NCI-H510A treated with DMSO at 0.1 percent for 48 hours (cell line): ENCODE results near the gene CRHR2.
"Not testable (repeated sequence)": the region's sequence is repeated elsewhere in the genome, so short reads cannot be mapped to it uniquely, and the experiment has no call there.

Experiments used
- DNase-seq: peaks from one replicate; lab custom pipeline; 2025; lab: John Stamatoyannopoulos, UW

Gene CRHR2

GRCh38 chr7:30654296-30655090, 27.8 kb downstream of the CRHR2 start:
- DNase-seq = no peak

GRCh38 chr7:30652698-30653641, 29.3 kb downstream of the CRHR2 start:
- DNase-seq = no peak

GRCh38 chr7:30652132-30652531, 30.1 kb downstream of the CRHR2 start:
- DNase-seq = no peak

DNA sequence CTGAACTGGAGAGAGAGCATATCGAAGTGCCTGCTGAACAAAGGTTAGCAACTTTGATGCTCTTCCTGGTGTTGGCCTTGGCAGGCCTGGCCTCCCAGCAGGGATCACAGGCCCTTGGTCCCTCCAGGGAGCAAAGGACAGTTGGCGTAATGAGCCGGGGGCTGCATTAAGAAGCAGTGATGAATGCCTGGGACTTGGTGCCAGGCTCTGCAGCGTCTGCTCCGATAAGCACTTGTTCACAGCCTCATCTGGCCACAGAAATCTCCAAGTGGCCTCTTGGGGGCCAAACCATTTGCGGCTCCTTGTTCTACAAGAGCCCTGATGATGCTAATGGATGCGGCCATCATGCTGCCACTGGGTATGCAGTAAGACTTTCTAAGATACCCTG, 31.8 kb downstream of the CRHR2 start:
- no peak for DNase-seq

DNA sequence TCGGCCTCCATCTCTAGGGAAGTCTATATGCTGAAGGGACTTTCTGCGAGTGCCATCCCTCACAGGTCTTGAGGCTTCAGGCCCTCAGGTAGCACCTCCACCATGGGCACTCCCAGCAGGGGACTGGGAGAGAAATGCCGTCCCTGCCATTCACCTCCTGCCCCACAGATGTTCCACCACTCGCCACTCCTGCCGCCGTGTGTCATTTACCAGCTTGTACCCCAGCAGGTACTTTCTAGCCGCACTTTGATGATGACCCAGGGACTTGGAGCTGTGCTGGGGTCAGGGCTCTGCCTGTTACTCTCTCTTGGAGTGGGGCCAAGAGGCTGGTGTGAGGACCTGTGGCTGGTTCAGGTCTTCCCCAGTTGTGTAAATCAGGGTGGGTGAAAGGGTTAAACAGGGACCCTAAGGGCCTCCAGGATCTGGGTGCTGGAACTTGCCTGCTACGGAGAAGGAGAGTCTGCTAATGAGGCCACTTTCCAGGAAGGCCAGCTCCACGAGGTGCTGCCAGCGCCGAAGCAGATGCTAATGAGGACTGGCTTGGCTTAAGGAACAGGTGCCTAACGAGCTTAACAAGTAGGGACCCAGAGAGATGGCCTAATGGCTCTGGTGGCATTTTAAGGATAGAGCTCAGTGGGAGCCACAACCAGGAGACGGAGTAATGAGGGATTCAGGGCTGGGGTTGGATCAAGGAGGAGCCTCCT, 32.4 kb downstream of the CRHR2 start:
- no peak for DNase-seq

GRCh38 chr7:30648744-30649540, 33.3 kb downstream of the CRHR2 start:
- DNase-seq = no peak

GRCh38 chr7:30647589-30648364, 34.5 kb downstream of the CRHR2 start:
- DNase-seq = peak; percentile 32

DNA sequence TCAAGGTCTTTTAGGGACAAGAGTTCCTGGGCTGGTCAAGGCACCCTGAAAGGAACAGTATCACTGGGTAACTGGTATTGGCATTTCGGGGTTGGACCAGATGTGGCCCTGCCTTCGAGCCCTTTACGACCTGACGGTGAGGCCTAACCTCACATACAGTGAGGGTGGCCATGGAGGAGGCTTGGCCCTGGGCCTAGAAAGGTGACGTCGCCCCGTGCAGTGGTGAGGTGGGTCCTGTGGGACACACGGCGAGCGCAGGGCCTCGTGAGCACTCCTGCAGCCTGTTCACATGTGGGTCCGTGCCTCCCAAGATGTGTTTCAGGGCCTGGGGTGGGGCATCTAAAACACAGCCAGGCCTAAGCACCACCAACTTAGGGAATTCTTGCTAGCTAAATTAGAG, 36.1 kb downstream of the CRHR2 start:
- no peak for DNase-seq

DNA sequence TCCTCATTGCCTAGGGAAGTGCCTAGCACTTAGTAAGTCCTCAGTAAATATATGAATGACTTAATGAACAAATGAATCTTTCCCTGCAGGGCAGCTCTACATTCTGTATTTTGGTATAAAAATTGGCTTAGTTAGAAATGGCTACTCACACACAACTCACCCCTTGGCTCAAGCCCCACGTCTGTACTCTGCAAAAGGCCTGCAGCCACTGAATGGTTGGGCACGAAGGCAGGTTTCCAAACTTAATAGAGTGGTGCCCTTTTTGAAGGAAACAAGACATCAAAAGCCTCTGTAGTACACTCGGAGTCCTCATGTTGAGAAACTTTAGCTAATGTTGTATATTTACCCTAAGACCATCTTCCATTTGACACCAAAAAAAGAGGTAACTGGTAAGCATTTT, 36.6 kb downstream of the CRHR2 start:
- no peak for DNase-seq

- no peak for DNase-seq
Observed at GRCh38 chr7:30644286-30644955, 37.8 kb downstream of the CRHR2 start.

DNA sequence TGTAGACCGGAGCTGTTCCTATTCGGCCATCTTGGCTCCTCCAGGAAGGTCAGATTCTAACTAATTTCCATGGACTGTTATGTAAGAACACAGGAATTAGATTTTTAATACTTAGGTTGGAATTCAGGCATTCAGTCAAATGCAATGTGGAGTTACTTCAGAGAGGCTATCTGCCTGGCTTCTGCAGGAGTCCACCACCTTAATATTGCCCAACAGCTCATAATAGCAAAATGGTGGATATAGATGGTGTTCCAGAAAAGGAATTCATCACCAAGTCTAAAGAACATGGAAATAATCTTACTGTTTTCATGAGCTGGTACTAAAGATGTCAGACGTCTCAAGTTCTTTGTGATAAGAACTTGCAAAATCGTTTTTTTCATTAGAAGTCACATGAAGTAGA, 39.5 kb downstream of the CRHR2 start:
- peak; percentile 41 for DNase-seq

DNA sequence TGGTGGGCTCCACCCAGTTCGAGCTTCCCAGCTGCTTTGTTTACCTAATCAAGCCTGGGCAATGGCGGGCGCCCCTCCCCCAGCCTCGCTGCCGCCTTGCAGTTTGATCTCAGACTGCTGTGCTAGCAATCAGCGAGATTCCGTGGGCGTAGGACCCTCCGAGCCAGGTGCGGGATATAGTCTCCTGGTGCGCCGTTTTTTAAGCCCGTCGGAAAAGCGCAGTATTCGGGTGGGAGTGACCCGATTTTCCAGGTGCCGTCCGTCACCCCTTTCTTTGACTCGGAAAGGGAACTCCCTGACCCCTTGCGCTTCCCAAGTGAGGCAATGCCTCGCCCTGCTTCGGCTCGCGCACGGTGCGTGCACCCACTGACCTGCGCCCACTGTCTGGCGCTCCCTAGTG, 39.9 kb downstream of the CRHR2 start:
- not testable (repeated sequence) for DNase-seq

DNA sequence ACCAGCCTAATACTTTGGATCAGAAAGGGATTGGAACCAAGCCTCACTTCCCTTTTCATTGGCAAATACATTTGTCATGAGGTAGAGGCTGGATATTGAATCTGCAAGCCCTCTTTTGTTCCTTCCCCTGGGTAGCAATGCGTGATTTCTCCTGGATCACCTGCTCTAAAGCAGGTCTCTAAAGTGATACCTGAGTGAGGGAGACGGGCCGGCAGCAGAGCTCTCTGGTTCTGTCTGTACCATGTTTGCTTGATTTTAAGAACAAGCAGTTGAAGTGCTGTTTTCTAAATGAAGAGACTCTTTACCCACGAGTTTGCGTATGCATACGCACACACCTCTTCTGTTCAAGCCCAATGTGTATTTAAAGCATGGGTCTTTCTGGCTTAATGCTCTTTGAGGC, 46.5 kb downstream of the CRHR2 start:
- DNase-seq = peak; percentile 61

- DNase-seq = no peak
Observed at GRCh38 chr7:30634634-30635201, 47.5 kb downstream of the CRHR2 start.

DNA sequence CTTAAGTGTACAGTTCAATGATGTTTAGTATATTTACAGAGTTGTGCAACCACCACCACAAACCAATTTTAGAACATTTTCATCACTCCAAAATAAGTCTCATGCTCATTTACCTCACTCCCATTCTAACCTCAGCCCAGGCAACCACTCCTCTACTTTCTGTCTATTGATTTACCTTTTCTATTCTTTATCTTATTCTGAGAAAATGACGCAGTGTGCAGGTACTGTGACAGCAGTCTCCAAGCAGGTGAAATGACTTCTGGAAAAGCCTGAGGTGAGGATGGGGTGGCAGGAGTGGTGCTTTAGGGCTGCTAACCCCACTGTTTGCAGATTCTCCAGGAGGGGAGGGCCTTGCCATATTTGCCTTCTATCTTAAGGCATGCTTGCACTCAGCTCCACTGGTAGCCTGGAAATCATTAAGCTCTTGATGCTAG, 48.0 kb downstream of the CRHR2 start:
- DNase-seq = no peak

DNA sequence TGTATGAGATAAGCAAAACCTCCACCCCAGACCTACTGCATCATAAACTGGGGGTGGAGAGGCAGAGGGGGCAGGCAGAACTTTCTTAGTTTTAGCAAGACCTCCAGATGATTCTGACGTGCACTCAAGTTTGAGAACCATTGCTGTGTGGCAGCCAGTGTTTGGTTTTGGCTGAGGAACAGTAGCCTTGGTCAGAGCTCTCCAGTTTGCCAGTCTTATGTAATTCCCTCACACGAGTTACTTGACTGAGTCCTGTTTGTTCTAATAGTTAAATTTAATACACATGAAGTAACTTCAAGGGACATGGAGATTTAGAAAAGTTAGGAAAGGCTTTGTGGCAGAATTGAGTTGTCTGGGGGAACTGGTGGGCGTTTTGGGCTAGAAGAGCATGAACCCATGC, 49.0 kb downstream of the CRHR2 start:
- no peak for DNase-seq

DNA sequence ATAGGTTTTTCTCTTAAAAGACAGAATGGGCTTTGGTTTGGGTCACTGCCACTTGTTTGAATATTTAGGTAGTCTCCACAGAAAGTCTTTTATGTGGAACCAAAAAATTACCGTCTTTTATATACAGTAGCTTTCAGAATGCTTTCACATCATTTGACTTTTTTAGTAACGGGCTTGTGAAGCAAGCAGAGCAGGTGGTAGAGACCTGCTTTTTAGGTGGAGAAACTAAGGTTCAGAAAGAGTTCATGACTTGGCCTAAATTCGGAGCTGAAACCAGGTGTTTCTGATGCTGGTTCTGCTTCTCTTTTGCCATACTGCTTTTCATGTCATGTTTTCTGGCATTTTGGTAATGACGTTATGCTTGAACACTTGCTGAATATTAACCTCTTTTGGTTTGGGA, 51.3 kb downstream of the CRHR2 start:
- no peak for DNase-seq

DNA sequence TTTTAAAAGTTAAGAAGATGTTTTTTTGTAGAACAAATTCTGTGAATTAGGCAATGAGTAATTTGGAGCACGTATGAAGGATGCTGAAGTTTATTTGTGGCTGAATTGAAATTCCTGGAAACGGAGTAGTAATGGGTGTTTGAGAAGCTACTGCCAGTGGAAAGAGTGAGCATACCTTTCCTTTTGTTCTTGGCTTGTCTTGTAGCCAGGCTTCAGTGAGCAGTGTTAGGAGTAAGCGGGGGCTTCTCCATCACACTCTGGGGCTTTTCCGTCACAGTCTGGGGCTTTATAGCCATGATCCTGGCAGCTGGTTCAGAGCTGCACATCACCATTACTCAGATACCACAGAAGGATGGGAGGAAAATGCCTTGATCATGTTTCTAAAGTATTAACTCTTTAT, 55.2 kb downstream of the CRHR2 start:
- DNase-seq = no peak

DNA sequence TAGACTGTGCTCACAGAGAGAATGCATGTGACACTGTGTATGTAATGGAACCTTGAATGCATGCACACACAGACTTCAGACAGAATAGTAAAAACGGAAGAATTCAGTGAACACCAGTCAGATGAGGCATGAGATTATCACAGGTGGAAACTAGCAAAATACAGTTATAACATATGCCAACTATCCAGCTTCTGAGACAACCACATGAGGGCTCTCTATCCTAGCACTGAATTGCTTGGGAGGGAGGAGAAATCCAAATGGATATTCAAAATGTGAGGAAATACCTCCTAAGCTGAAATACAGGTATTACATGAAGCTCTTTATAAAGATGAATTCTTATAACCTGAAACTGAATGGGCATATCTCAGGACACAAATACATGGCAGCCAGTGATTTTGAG, 57.0 kb downstream of the CRHR2 start:
- DNase-seq = no peak

DNA sequence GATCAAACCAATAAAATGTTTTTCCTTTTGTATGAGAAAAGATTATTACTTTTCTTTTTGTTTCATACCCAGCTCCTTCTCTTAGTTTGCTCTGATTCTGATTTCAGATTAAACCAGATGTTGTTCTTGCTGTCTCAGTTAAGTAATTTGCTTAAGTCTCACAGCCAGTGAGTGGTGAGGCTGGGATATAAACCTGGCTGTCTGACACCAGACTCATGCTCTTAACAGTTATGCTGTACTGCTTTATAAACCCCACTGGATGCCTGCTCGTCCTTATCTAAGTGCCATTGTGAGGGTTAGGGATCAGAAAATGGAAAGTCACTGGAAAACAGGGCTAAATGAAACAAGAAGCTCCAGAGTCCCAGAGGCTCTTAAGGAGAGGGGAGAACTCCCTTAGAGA, 63.3 kb downstream of the CRHR2 start:
- no peak for DNase-seq
